HG03280 (cell line): ENCODE data around the gene MYBPC2.
"Not testable (repeated sequence)": the region's sequence is repeated elsewhere in the genome, so short reads cannot be mapped to it uniquely, and the experiment has no call there.

ENCODE experiments used
- ATAC-seq: cut with Tn5 transposase; IDR thresholded peaks from one replicate; pipeline ENCODE4 v1.9.1; 2021; ENCODE audit warnings: mild to moderate bottlenecking, moderate library complexity; ENCODE audit not compliant: unreplicated experiment

The MYBPC2 gene

GRCh38 chr19:50457300-50457699 is 24.6 kb downstream of the MYBPC2 start:
- no peak for ATAC-seq

- no peak for ATAC-seq
Observed at GRCh38 chr19:50458396-50459066, 25.8 kb downstream of the MYBPC2 start.

GRCh38 chr19:50459067-50459456 is 26.4 kb downstream of the MYBPC2 start:
- no peak for ATAC-seq

GRCh38 chr19:50459638-50460037 is 26.9 kb downstream of the MYBPC2 start:
- ATAC-seq = no peak

GRCh38 chr19:50460161-50460765 is 27.6 kb downstream of the MYBPC2 start:
- no peak for ATAC-seq

GRCh38 chr19:50461066-50461875 is 28.6 kb downstream of the MYBPC2 start:
- peak; percentile 60 for ATAC-seq

- no peak for ATAC-seq
Observed at GRCh38 chr19:50462970-50463369, 30.3 kb downstream of the MYBPC2 start.

- ATAC-seq = no peak
Observed at GRCh38 chr19:50464348-50464747, 31.7 kb downstream of the MYBPC2 start.

GRCh38 chr19:50465000-50465399 is 32.3 kb downstream of the MYBPC2 start:
- ATAC-seq = no peak

GRCh38 chr19:50465986-50466705 is 33.5 kb downstream of the MYBPC2 start:
- ATAC-seq = no peak

- ATAC-seq = no peak
Observed at GRCh38 chr19:50466706-50467039, 34.0 kb downstream of the MYBPC2 start.

- ATAC-seq = no peak
Observed at GRCh38 chr19:50467566-50467965, 34.9 kb downstream of the MYBPC2 start.

GRCh38 chr19:50468818-50469217 is 36.1 kb downstream of the MYBPC2 start:
- ATAC-seq = no peak

GRCh38 chr19:50473336-50473735 is 40.6 kb downstream of the MYBPC2 start:
- not testable (repeated sequence) for ATAC-seq

- no peak for ATAC-seq
Observed at GRCh38 chr19:50475101-50475568, 42.4 kb downstream of the MYBPC2 start.

GRCh38 chr19:50475736-50476223 is 43.1 kb downstream of the MYBPC2 start:
- peak; percentile 10 for ATAC-seq

GRCh38 chr19:50476224-50476906 is 43.7 kb downstream of the MYBPC2 start, which contains the start of the genes EMC10 and GARIN5A:
Gene EMC10 (plus strand): TSS chr19:50476507. CDS start chr19:50476545, 38 bp downstream.
Gene GARIN5A (minus strand): TSS chr19:50476848. CDS start chr19:50476388, 460 bp downstream.
- ATAC-seq = peak; percentile 91

- ATAC-seq = no peak
Observed at GRCh38 chr19:50476907-50477238, 44.2 kb downstream of the MYBPC2 start.

- ATAC-seq = no peak
Observed at GRCh38 chr19:50477751-50478515, 45.2 kb downstream of the MYBPC2 start.
